GM12878 (cell line): ENCODE data around the gene MEIS1. TPM values are rescaled to one million over a fixed set of nuclear protein-coding genes. Genes with fewer than 3 reads are reported as not detected.

Experiments used
- ATAC-seq: fragments of 200-7000 bp; cut with Tn5 transposase; 3 replicates; pipeline ENCODE4 v1.9.1; 2020; ENCODE audit warnings: mild to moderate bottlenecking, moderate library complexity
- BruUV-seq: library from RNA; stranded (reverse); fragments of 400-500 nt; replicated peaks from 2 replicates; lab custom pipeline; 2021; lab: Mats Ljungman, UMichigan
- CTCF ChIA-PET: fragments of 300-600 bp; sonication (Branson Sonifier 250); formaldehyde crosslinking; extraction: SDS; loops from one replicate; lab custom pipeline; 2021; ENCODE audit warnings: inconsistent platforms; lab: Yijun Ruan, JAX
- POLR2A ChIA-PET: fragments of 350-600 bp; formaldehyde crosslinking; extraction: SDS; loops from one replicate; lab custom pipeline; 2021; ENCODE audit warnings: inconsistent platforms; lab: Charles Lee
- RAD21 ChIA-PET: fragments of 300-600 bp; sonication (Branson Sonifier 250); formaldehyde crosslinking; loops from one replicate; lab custom pipeline; 2023; ENCODE audit warnings: antibody characterized with exemption; ENCODE audit not compliant: unreplicated experiment; lab: Charles Lee
- SMC1A ChIA-PET: fragments of 300-600 bp; sonication (Branson Sonifier 250); formaldehyde crosslinking; loops from one replicate; lab custom pipeline; 2023; ENCODE audit not compliant: unreplicated experiment, uncharacterized antibody; lab: Charles Lee
- DNase-seq: peaks from one replicate; pipeline ENCODE4 v3.0.0-alpha.2; 2011; ENCODE audit warnings: low read depth, low spot score
- FAIRE-seq: peaks from 3 replicates; lab custom pipeline; 2011; peaks lifted over from hg19 to GRCh38; lab: Jason Lieb, UNC
- H2AFZ ChIP-seq: 2 replicates; pipeline ENCODE4 v1.6.0; 2011; ENCODE audit warnings: low read depth, low read length, control low read depth; ENCODE audit not compliant: control insufficient read depth
- H3K27ac ChIP-seq: 2 replicates; pipeline ENCODE4 v1.5.1; 2011; ENCODE audit warnings: control low read depth; ENCODE audit not compliant: control insufficient read depth, insufficient read depth
- H3K27me3 ChIP-seq, 2 experiments: replicated peaks in 1 of 2; 2 replicates each; pipeline versions ENCODE4 v1.6.0 to v1.6.1; 2011; ENCODE audit warnings: low read length in 1 of 2; ENCODE audit not compliant: control insufficient read depth in 2 of 2, insufficient read depth in 2 of 2
- H3K36me3 ChIP-seq, 2 experiments: 2 replicates each; pipeline ENCODE4 v1.5.1; 2011; ENCODE audit warnings: low read length in 1 of 2; ENCODE audit not compliant: control insufficient read depth in 2 of 2, insufficient read depth in 2 of 2
- H3K4me1 ChIP-seq: 2 replicates; pipeline ENCODE4 v1.6.1; 2011; ENCODE audit warnings: mild to moderate bottlenecking, low read length, moderate library complexity, mixed read lengths; ENCODE audit not compliant: control insufficient read depth, insufficient read depth
- H3K4me2 ChIP-seq: 2 replicates; pipeline ENCODE4 v1.6.0; 2011; ENCODE audit warnings: control low read depth; ENCODE audit not compliant: control insufficient read depth, insufficient read depth
- H3K4me3 ChIP-seq: fragments of 200-600 bp; sonication (generic); 2 replicates; pipeline ENCODE4 v1.5.1; 2016
- H3K79me2 ChIP-seq: 2 replicates; pipeline ENCODE4 v1.6.0; 2011; ENCODE audit warnings: low read length; ENCODE audit not compliant: control insufficient read depth, insufficient read depth
- H3K9ac ChIP-seq: 2 replicates; pipeline ENCODE4 v1.8.0; 2011; ENCODE audit warnings: low read length, control low read depth, mixed read lengths; ENCODE audit not compliant: control insufficient read depth, insufficient read depth
- H3K9me3 ChIP-seq: replicated peaks from 3 replicates; pipeline ENCODE4 v1.5.1; 2011; ENCODE audit warnings: mild to moderate bottlenecking, low read length; ENCODE audit not compliant: control insufficient read depth, insufficient read depth
- H4K20me1 ChIP-seq: 2 replicates; pipeline ENCODE4 v1.6.0; 2011; ENCODE audit not compliant: control insufficient read depth, insufficient read depth
- BHLHE40 ChIP-seq, 2 experiments: fragments of 450-650 bp in 1 of 2; IDR thresholded peaks; 2 replicates each; pipeline ENCODE4 v1.6.1; 2011 to 2017; ENCODE audit warnings: low read depth in 2 of 2, borderline replicate concordance in 1 of 2, improper control_type of control experiment in 1 of 2, low read length in 1 of 2, mild to moderate bottlenecking in 1 of 2
- CEBPB ChIP-seq, 2 experiments: fragments of 150-350 bp in 1 of 2; IDR thresholded peaks; 2 replicates each; pipeline ENCODE4 v1.6.1; 2012 to 2014; ENCODE audit warnings: low read depth in 2 of 2, low read length in 2 of 2, borderline replicate concordance in 1 of 2, inconsistent platforms in 1 of 2
- CTCF ChIP-seq, 3 experiments: IDR thresholded peaks in 2 of 3; conservative IDR thresholded peaks in 1 of 3; 2 replicates each; pipeline ENCODE4 v1.5.1; 2011; ENCODE audit warnings: low read depth in 3 of 3, low read length in 3 of 3, mild to moderate bottlenecking in 3 of 3, control low read depth in 2 of 3, moderate library complexity in 2 of 3, inconsistent platforms in 1 of 3, mixed read lengths in 1 of 3; ENCODE audit not compliant: control insufficient read depth in 2 of 3, insufficient read depth in 1 of 3; ENCODE audit errors: extremely low read depth in 1 of 3
- EP300 ChIP-seq, 2 experiments: fragments of 150-350 bp in 1 of 2; IDR thresholded peaks; 2 replicates each; pipeline ENCODE4 v1.6.1; 2011 to 2012; ENCODE audit warnings: low read depth in 2 of 2, low read length in 2 of 2, borderline replicate concordance in 1 of 2, improper control_type of control experiment in 1 of 2, inconsistent platforms in 1 of 2; ENCODE audit not compliant: control insufficient read depth in 1 of 2
- HCFC1 ChIP-seq: fragments of 150-350 bp; IDR thresholded peaks from 2 replicates; pipeline ENCODE4 v1.6.1; 2014; ENCODE audit warnings: low read length
- NFYA ChIP-seq: IDR thresholded peaks from 2 replicates; pipeline ENCODE4 v1.6.1; 2011; ENCODE audit warnings: low read depth, mild to moderate bottlenecking, low read length, improper control_type of control experiment, borderline replicate concordance
- POLR2A ChIP-seq: IDR thresholded peaks from 2 replicates; pipeline ENCODE4 v1.6.1; 2011; ENCODE audit warnings: low read depth, mild to moderate bottlenecking, low read length
- SPI1 ChIP-seq: IDR thresholded peaks from 2 replicates; pipeline ENCODE4 v1.6.1; 2011; ENCODE audit warnings: low read depth, mild to moderate bottlenecking, low read length, moderate library complexity, borderline replicate concordance; ENCODE audit not compliant: insufficient read depth
- TBL1XR1 ChIP-seq: IDR thresholded peaks from 2 replicates; pipeline ENCODE4 v1.6.1; 2012; ENCODE audit warnings: low read depth, low read length, improper control_type of control experiment
- TCF7 ChIP-seq: IDR thresholded peaks from 2 replicates; pipeline ENCODE4 v1.6.1; 2014; ENCODE audit warnings: antibody characterized with exemption, borderline replicate concordance
- WGBS: methylation state at CpG from one replicate; pipeline ENCODE4 v1.1.6; 2016; ENCODE audit warnings: low lambda C conversion rate; ENCODE audit not compliant: insufficient replicate concordance, insufficient coverage; ENCODE audit errors: missing lambda C conversion rate; 5-methylcytosine and 5-hydroxymethylcytosine counted together
- in situ Hi-C: fragments of 300-500 bp; cut with MboI; formaldehyde crosslinking; loops from 9 replicates; pipeline ENCODE4 v1.14.3; 2018; ENCODE audit warnings: mixed read lengths
- intact Hi-C: fragments of 100-400 bp; cut with micrococcal nuclease; formaldehyde crosslinking; loops from one replicate; pipeline ENCODE4 v1.14.2; 2022; ENCODE audit not compliant: unreplicated experiment
- polyA plus RNA-seq, 11 experiments: library from polyadenylated mRNA; depleted of rRNA in 4 of 11; unstranded in 6 of 11; stranded (reverse) in 5 of 11; fragments of >200 nt; fragmentation: Nextera tagmentation in 4 of 11; fragmentation: Illumina TruSeq in 1 of 11; extraction: Ambion mirVana in 4 of 11; extraction: Trizol in 1 of 11; gene quantifications; 1 replicate in 1 of 11; 2 replicates in 10 of 11; pipeline versions ENCODE4 v1.2.1 to v1.2.3, GENCODE V29; 2011 to 2016; ENCODE audit warnings: inconsistent platforms in 2 of 11, missing spikeins in 2 of 11, low read depth in 1 of 11
- total RNA-seq, 4 experiments: library from RNA; depleted of rRNA in 3 of 4; stranded (reverse); fragments of >200 nt in 3 of 4; fragmentation: Illumina TruSeq in 1 of 4; extraction: Trizol in 1 of 4; gene quantifications; 2 replicates each; pipeline versions ENCODE4 v1.2.1 to v1.2.3, GENCODE V29; 2013 to 2021

Gene MEIS1
- total and polyA plus RNA-seq, 10 of the 15 experiments (the other 5 are each of a cell fraction or from before 2014, with no cell fraction given): 0.04 to 0.31 (median 0.14) TPM; not detected in 6

- FAIRE-seq (no peak), ATAC-seq (no peak), DNase-seq (no peak)
- in situ Hi-C loops (no loop called here), intact Hi-C loops (no loop called here)
- Histone ChIP-seq H3K27me3 (peaks cover 0 to 2% of the 10 kb centered on the region in 2 experiments; a peak in 2 of 4 replicates), H3K36me3 (no peaks in the 10 kb centered on the region), H3K4me1 (no peaks in the 10 kb centered on the region), H3K79me2 (no peaks in the 10 kb centered on the region), H4K20me1 (no peaks in the 10 kb centered on the region), H3K4me2 (no peak overlapping the region), H3K27ac (no peak overlapping the region), H2AFZ (no peak overlapping the region), H3K4me3 (no peak overlapping the region), H3K9ac (no peak overlapping the region), H3K9me3 (no peaks in the 10 kb centered on the region)
- BruUV-seq: no TSS peak
- SMC1A ChIA-PET: no interaction called here
- TF ChIP-seq POLR2A (no peak), TBL1XR1 (no peak), EP300 (IDR thresholded peaks at IDR 0.05; ENCODE audit: borderline replicate concordance in 1 of 2, control insufficient read depth in 1 of 2, low read depth in 2 of 2, low read length in 2 of 2) (no peak), NFYA (no peak), HCFC1 (no peak), CEBPB (IDR thresholded peaks at IDR 0.05; ENCODE audit: borderline replicate concordance in 1 of 2, low read depth in 2 of 2, low read length in 2 of 2) (no peak), CTCF (IDR thresholded peaks at IDR 0.05 in 2 of 3, conservative IDR thresholded peaks at IDR 0.05 in 1 of 3; ENCODE audit: control insufficient read depth in 2 of 3, extremely low read depth in 1 of 3, insufficient read depth in 1 of 3, low read depth in 3 of 3, low read length in 3 of 3) (no peak), TCF7 (no peak), SPI1 (no peak), BHLHE40 (IDR thresholded peaks at IDR 0.05; ENCODE audit: borderline replicate concordance in 1 of 2, low read depth in 2 of 2, low read length in 1 of 2) (no peak)
- WGBS: 7% methylated on average over 7 of the region's 7 CpGs
- RAD21 ChIA-PET: no interaction called here
- CTCF ChIA-PET: no interaction called here
- POLR2A ChIA-PET: no interaction called here
Observed at GRCh38 chr2:66456183-66457041, 21.5 kb downstream of the MEIS1 start.
